Astrocyte (in vitro differentiated cells and primary cell): ENCODE data around the gene SPDEF. TPM values are rescaled to one million over a fixed set of nuclear protein-coding genes. Genes with fewer than 3 reads are reported as not detected.

Experiments
- DNase-seq: peaks from one replicate; pipeline ENCODE4 v3.0.0-alpha.2; 2010; ENCODE audit warnings: low read depth
- FAIRE-seq: peaks from 2 replicates; lab custom pipeline; 2011; peaks lifted over from hg19 to GRCh38; lab: Jason Lieb, UNC
- H2AFZ ChIP-seq: 2 replicates; pipeline ENCODE4 v1.6.0; 2012; ENCODE audit warnings: low read depth, low read length, inconsistent platforms
- H3K27ac ChIP-seq: 2 replicates; pipeline ENCODE4 v1.5.1; 2011; ENCODE audit warnings: low read depth, low read length, inconsistent platforms
- H3K27me3 ChIP-seq: 2 replicates; pipeline ENCODE4 v1.6.0; 2011; ENCODE audit warnings: low read length, inconsistent platforms; ENCODE audit not compliant: insufficient read depth
- H3K36me3 ChIP-seq: 2 replicates; pipeline ENCODE4 v1.5.1; 2011; ENCODE audit warnings: low read length, inconsistent platforms; ENCODE audit not compliant: insufficient read depth
- H3K4me1 ChIP-seq: 2 replicates; pipeline ENCODE4 v1.5.1; 2011; ENCODE audit warnings: low read length, inconsistent platforms; ENCODE audit not compliant: insufficient read depth
- H3K4me2 ChIP-seq: 2 replicates; pipeline ENCODE4 v1.6.0; 2012; ENCODE audit warnings: low read length, inconsistent platforms
- H3K4me3 ChIP-seq: 2 replicates; pipeline ENCODE4 v1.5.1; 2011; ENCODE audit warnings: low read depth, mild to moderate bottlenecking, low read length, inconsistent platforms; ENCODE audit not compliant: insufficient read depth
- H3K79me2 ChIP-seq: 2 replicates; pipeline ENCODE4 v1.6.0; 2012; ENCODE audit warnings: mild to moderate bottlenecking, low read length, inconsistent platforms; ENCODE audit not compliant: insufficient read depth
- H3K9ac ChIP-seq: 2 replicates; pipeline ENCODE4 v1.6.0; 2012; ENCODE audit warnings: mild to moderate bottlenecking, low read length, inconsistent platforms
- H3K9me3 ChIP-seq: 2 replicates; pipeline ENCODE4 v1.5.1; 2012; ENCODE audit warnings: low read depth, mild to moderate bottlenecking, low read length, inconsistent platforms; ENCODE audit not compliant: insufficient read depth
- H4K20me1 ChIP-seq: 2 replicates; pipeline ENCODE4 v1.6.0; 2012; ENCODE audit warnings: low read length, inconsistent platforms; ENCODE audit not compliant: insufficient read depth
- H3K27ac Mint-ChIP-seq: one replicate; pipeline ENCODE4 v1.8.0; 2021; ENCODE audit warnings: mild to moderate bottlenecking, mixed read lengths; ENCODE audit not compliant: unreplicated experiment
- H3K27me3 Mint-ChIP-seq: one replicate; pipeline ENCODE4 v1.8.0; 2021; ENCODE audit warnings: low read depth, mixed read lengths; ENCODE audit not compliant: unreplicated experiment
- H3K36me3 Mint-ChIP-seq: one replicate; pipeline ENCODE4 v1.8.0; 2021; ENCODE audit warnings: low read depth, mixed read lengths; ENCODE audit not compliant: unreplicated experiment
- H3K4me1 Mint-ChIP-seq: one replicate; pipeline ENCODE4 v1.8.0; 2021; ENCODE audit warnings: low read depth, mixed read lengths; ENCODE audit not compliant: unreplicated experiment
- H3K4me3 Mint-ChIP-seq: one replicate; pipeline ENCODE4 v1.8.0; 2021; ENCODE audit warnings: mild to moderate bottlenecking, moderate library complexity, mixed read lengths; ENCODE audit not compliant: unreplicated experiment
- H3K9me3 Mint-ChIP-seq: one replicate; pipeline ENCODE4 v1.8.0; 2021; ENCODE audit warnings: mild to moderate bottlenecking, mixed read lengths; ENCODE audit not compliant: unreplicated experiment
- CTCF ChIP-seq: IDR thresholded peaks from 2 replicates; pipeline ENCODE4 v1.5.1; 2011; ENCODE audit warnings: low read depth, mild to moderate bottlenecking, inconsistent platforms, low read length, moderate library complexity; ENCODE audit not compliant: insufficient read depth
- EZH2 ChIP-seq: IDR thresholded peaks from 2 replicates; pipeline ENCODE4 v1.6.1; 2012; ENCODE audit warnings: mild to moderate bottlenecking, low read length, inconsistent platforms; ENCODE audit not compliant: insufficient read depth
- total RNA-seq: library from RNA; stranded (reverse); gene quantifications from 2 replicates; pipeline ENCODE4 v1.2.1, GENCODE V29; 2021

Gene SPDEF
- total RNA-seq, 1 donor from 2014 or later, result 0.16 TPM

GRCh38 chr6:34592208-34592952, 36.3 kb upstream of the SPDEF start:
- H3K79me2 ChIP-seq, result peaks cover 39% of the 10 kb centered on the region
- no peaks in the 10 kb centered on the region for H3K4me1 ChIP-seq
- no peaks in the 10 kb centered on the region for H3K27me3 Mint-ChIP-seq
- no peaks in the 10 kb centered on the region for H3K9me3 ChIP-seq
- H3K27ac ChIP-seq, result no peak overlapping the region
- TF ChIP-seq EZH2 (no peak), CTCF (no peak)
- H3K4me3 ChIP-seq, result no peak overlapping the region
- H3K4me3 Mint-ChIP-seq, result no peak overlapping the region
- peaks cover 10% of the 10 kb centered on the region for H3K36me3 Mint-ChIP-seq
- H3K36me3 ChIP-seq, result no peaks in the 10 kb centered on the region
- H3K4me2 ChIP-seq, result no peak overlapping the region
- no peak for FAIRE-seq
- no peak for DNase-seq
- H2AFZ ChIP-seq, result no peak overlapping the region
- H3K4me1 Mint-ChIP-seq, result peaks cover 12% of the 10 kb centered on the region
- no peak overlapping the region for H3K27ac Mint-ChIP-seq
- no peaks in the 10 kb centered on the region for H3K9me3 Mint-ChIP-seq
- no peak overlapping the region for H3K9ac ChIP-seq
- H3K27me3 ChIP-seq, result no peaks in the 10 kb centered on the region
- peaks cover 87% of the 10 kb centered on the region for H4K20me1 ChIP-seq

GRCh38 chr6:34589691-34590090, 33.6 kb upstream of the SPDEF start:
- H2AFZ ChIP-seq, result no peak overlapping the region
- no peak for TF ChIP-seq CTCF
- no peak for TF ChIP-seq EZH2
- H3K36me3 ChIP-seq, result no peaks in the 10 kb centered on the region
- no peak overlapping the region for H3K4me3 ChIP-seq
- no peak for FAIRE-seq
- Mint-ChIP-seq H3K9me3 (no peaks in the 10 kb centered on the region), H3K4me3 (no peak overlapping the region), H3K36me3 (peaks cover 10% of the 10 kb centered on the region), H3K4me1 (peaks cover 16% of the 10 kb centered on the region), H3K27ac (no peak overlapping the region), H3K27me3 (no peaks in the 10 kb centered on the region)
- H3K4me2 ChIP-seq, result no peak overlapping the region
- H3K27me3 ChIP-seq, result no peaks in the 10 kb centered on the region
- peaks cover 41% of the 10 kb centered on the region for H3K79me2 ChIP-seq
- no peak overlapping the region for H3K9ac ChIP-seq
- H3K27ac ChIP-seq, result no peak overlapping the region
- no peaks in the 10 kb centered on the region for H3K9me3 ChIP-seq
- no peak for DNase-seq
- no peaks in the 10 kb centered on the region for H3K4me1 ChIP-seq
- peaks cover 83% of the 10 kb centered on the region for H4K20me1 ChIP-seq

DNA sequence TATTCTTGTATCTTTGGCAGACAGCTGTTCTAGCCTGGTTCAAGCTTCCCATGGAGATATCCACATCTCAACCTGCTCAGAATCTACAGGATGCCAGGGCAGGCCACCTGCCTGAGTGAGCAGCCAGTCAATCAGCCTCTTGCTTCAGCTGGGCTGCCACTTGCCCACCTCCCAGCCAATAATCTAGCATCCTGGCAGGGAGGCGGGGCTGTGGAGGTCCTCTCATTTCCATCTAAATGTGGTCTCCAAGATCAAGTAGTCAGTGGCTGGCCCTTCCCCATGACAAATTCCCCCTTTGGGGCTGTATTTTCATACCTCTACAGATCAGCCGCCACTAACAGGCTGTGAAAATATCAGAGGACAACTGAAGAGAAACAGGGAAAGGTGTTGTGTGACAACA, 33.0 kb upstream of the SPDEF start:
- peaks cover 83% of the 10 kb centered on the region for H4K20me1 ChIP-seq
- Mint-ChIP-seq H3K4me1 (peaks cover 20% of the 10 kb centered on the region), H3K4me3 (no peak overlapping the region), H3K9me3 (no peaks in the 10 kb centered on the region), H3K27ac (no peak overlapping the region), H3K27me3 (no peaks in the 10 kb centered on the region), H3K36me3 (peaks cover 14% of the 10 kb centered on the region)
- FAIRE-seq (no peak), DNase-seq (no peak)
- H3K4me1 ChIP-seq, result no peaks in the 10 kb centered on the region
- no peaks in the 10 kb centered on the region for H3K36me3 ChIP-seq
- H3K9me3 ChIP-seq, result no peaks in the 10 kb centered on the region
- H3K9ac ChIP-seq, result no peak overlapping the region
- H2AFZ ChIP-seq, result no peak overlapping the region
- no peak overlapping the region for H3K4me2 ChIP-seq
- TF ChIP-seq CTCF, result no peak
- no peak for TF ChIP-seq EZH2
- no peak overlapping the region for H3K27ac ChIP-seq
- no peaks in the 10 kb centered on the region for H3K27me3 ChIP-seq
- no peak overlapping the region for H3K4me3 ChIP-seq
- peaks cover 40% of the 10 kb centered on the region for H3K79me2 ChIP-seq
